Peyer's patch (tissue), 4 donors: ENCODE measurements around the gene RASSF4. TPM values are rescaled to one million over a fixed set of nuclear protein-coding genes. Genes with fewer than 3 reads are reported as not detected.

ENCODE experiments used
- DNase-seq, 3 donors: peaks; one replicate each; pipeline ENCODE4 v3.0.0-alpha.2; 2017 to 2019
- H3K27ac ChIP-seq, 4 donors: fragments of 200-600 bp; sonication (generic); one replicate each; pipeline ENCODE4 v1.5.1; 2016 to 2019
- H3K27me3 ChIP-seq, 2 donors: fragments of 200-600 bp; sonication (generic); one replicate each; pipeline ENCODE4 v1.5.1; 2019
- H3K36me3 ChIP-seq, 3 donors: fragments of 200-600 bp; sonication (generic); one replicate each; pipeline ENCODE4 v1.5.1; 2016 to 2019
- H3K4me1 ChIP-seq, 4 donors: fragments of 200-600 bp; sonication (generic); one replicate each; pipeline ENCODE4 v1.5.1; 2016 to 2019
- H3K4me3 ChIP-seq, 4 donors: fragments of 200-600 bp; sonication (generic); 1 replicate in 3 of 4; 2 replicates in 1 of 4; pipeline ENCODE4 v1.5.1; 2016 to 2019; ENCODE audit warnings: mild to moderate bottlenecking in 1 of 4
- H3K9me3 ChIP-seq, 4 donors: fragments of 200-600 bp; sonication (generic); one replicate each; pipeline ENCODE4 v1.5.1; 2016 to 2019; ENCODE audit warnings: mild to moderate bottlenecking in 1 of 4
- POLR2A ChIP-seq, 2 donors: fragments of 450-650 bp; IDR thresholded peaks; one replicate each; pipeline ENCODE4 v1.5.1; 2017; ENCODE audit warnings: antibody characterized with exemption in 2 of 2, mild to moderate bottlenecking in 2 of 2, moderate library complexity in 2 of 2
- total RNA-seq, 4 donors: library from RNA; depleted of rRNA; stranded (reverse); fragments of >200 nt; gene quantifications; one replicate each; pipeline ENCODE4 v1.1.0, GENCODE V29; 2016
- TF ChIP-seq, protein P1 (sequence below), 6 experiments: fragments of 450-650 bp in 4 of 6; fragments of 200-600 bp in 2 of 6; sonication (generic) in 1 of 6; IDR thresholded peaks; one replicate each; pipeline ENCODE4 v1.5.1; 2017 to 2019; ENCODE audit warnings: antibody characterized with exemption in 6 of 6, mild to moderate bottlenecking in 3 of 6, moderate library complexity in 1 of 6

The RASSF4 gene
- total RNA-seq, 4 donors from 2014 or later, result 62.7 to 99.6 (median 68.2) TPM

DNA sequence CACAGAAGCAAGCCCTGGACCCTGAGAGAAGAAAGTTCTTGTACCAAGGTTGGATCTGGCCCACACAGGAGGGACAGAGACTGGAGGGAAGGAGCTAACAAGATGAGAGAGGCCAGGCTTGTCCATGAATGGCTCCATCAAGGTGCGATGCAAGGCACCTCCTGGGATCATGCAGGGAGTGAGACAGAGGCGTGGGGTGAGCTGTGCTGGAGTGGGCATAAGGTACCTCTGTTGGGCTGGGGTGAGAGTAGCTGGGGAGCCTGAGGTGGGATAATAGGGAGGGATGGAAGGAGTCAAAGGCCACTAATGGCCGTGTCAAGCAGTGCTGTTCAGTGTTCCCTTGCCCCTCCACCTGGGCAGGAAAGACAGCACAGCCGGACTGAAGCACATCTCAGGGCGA, 38.5 kb upstream of the RASSF4 start:
- H3K9me3 ChIP-seq, result no peaks in the 10 kb centered on the region
- H3K4me3 ChIP-seq, result no peak overlapping the region
- no peak for TF ChIP-seq POLR2A (IDR thresholded peaks at IDR 0.05)
- TF ChIP-seq, protein P1, sequence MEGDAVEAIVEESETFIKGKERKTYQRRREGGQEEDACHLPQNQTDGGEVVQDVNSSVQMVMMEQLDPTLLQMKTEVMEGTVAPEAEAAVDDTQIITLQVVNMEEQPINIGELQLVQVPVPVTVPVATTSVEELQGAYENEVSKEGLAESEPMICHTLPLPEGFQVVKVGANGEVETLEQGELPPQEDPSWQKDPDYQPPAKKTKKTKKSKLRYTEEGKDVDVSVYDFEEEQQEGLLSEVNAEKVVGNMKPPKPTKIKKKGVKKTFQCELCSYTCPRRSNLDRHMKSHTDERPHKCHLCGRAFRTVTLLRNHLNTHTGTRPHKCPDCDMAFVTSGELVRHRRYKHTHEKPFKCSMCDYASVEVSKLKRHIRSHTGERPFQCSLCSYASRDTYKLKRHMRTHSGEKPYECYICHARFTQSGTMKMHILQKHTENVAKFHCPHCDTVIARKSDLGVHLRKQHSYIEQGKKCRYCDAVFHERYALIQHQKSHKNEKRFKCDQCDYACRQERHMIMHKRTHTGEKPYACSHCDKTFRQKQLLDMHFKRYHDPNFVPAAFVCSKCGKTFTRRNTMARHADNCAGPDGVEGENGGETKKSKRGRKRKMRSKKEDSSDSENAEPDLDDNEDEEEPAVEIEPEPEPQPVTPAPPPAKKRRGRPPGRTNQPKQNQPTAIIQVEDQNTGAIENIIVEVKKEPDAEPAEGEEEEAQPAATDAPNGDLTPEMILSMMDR (IDR thresholded peaks at IDR 0.05), result no peak
- no peak overlapping the region for H3K27ac ChIP-seq
- no peaks in the 10 kb centered on the region for H3K4me1 ChIP-seq
- no peak for DNase-seq
- H3K36me3 ChIP-seq, result no peaks in the 10 kb centered on the region
- H3K27me3 ChIP-seq, result no peaks in the 10 kb centered on the region

DNA sequence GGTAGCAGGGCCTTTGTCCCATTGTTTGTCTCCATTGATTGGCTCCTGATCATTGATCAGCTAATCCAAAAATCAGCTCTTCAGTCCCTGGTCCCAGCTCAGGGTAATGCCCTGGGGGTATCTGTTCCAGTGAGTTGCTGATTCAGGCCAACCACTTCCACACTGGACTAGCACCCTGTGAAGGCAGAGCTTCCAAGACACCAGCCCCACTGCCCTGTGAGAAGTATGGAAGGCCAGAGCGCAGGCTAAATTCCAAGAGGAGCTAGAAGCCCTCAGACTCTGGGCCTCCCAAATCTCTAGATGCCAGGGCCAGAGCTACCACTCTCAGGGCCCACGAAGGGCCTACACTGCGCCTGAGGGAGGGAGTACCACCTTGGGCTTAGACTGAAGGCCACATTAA, 38.1 kb upstream of the RASSF4 start:
- Histone ChIP-seq H3K9me3 (no peaks in the 10 kb centered on the region), H3K4me1 (no peaks in the 10 kb centered on the region), H3K27me3 (no peaks in the 10 kb centered on the region), H3K4me3 (no peak overlapping the region), H3K36me3 (no peaks in the 10 kb centered on the region), H3K27ac (no peak overlapping the region)
- DNase-seq, result no peak
- no peak for TF ChIP-seq POLR2A (IDR thresholded peaks at IDR 0.05)
- TF ChIP-seq, protein P1 (IDR thresholded peaks at IDR 0.05), result no peak

DNA sequence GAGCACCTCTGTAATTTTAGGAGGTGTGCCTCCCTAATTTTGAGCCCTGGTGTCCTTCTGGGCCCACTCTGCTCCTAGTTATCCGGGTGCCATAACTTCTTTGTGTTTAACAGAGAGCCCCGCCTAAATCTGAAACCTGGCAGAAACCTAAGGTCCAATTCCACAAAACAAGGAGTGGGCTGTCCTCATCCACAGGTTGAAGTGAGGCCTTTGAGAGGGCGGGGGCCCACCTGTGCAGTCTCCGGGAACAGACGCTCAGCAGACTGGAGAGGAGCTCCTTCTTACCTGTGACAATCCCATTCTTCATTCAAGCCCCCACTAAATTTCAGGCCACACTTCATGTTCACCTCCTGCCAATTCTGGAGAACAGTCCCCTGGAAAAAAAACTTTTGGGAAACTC, 37.6 kb upstream of the RASSF4 start:
- no peak overlapping the region for H3K27ac ChIP-seq
- no peaks in the 10 kb centered on the region for H3K9me3 ChIP-seq
- H3K4me3 ChIP-seq, result no peak overlapping the region
- H3K27me3 ChIP-seq, result no peaks in the 10 kb centered on the region
- no peaks in the 10 kb centered on the region for H3K4me1 ChIP-seq
- TF ChIP-seq, protein P1 (IDR thresholded peaks at IDR 0.05), result no peak
- no peak for TF ChIP-seq POLR2A (IDR thresholded peaks at IDR 0.05)
- no peaks in the 10 kb centered on the region for H3K36me3 ChIP-seq
- no peak for DNase-seq

DNA sequence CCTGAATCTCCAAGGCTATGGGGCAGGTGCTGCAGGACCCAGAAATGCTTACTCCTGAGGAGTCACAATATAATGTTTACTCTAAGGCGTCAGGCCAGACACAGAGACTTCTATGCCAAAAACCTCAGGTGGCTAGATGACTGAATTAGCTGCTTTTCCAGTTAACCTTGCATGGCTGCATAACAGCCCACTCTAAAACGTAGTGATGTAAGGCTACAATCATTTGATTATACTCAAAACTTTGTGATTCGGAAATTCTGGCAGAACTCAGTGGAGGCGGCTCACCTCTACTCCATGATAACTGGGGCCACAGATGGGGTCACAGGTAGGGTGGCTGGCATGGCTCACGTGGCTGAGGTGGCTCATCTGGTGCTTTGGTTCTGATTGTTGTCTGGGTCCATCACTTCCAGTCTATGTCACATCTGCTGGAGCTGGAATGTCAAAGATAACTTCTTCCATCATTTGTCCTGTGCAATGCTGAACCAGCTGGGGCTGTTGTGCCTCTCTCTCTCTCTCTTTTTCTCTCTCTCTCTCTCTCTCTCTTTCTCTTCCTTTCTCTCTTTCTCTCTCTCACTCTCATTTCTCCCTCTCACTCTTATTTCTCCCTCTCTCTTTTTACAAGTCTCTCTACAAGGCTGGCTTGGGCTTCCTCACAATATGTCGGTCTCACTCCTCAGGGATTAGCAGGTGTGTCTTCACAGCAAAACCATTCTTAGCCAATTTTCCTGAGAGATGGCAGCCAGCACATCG, 36.6 kb upstream of the RASSF4 start:
- Histone ChIP-seq H3K4me3 (no peak overlapping the region), H3K4me1 (no peaks in the 10 kb centered on the region), H3K36me3 (no peaks in the 10 kb centered on the region), H3K9me3 (no peaks in the 10 kb centered on the region), H3K27ac (no peak overlapping the region), H3K27me3 (no peaks in the 10 kb centered on the region)
- TF ChIP-seq POLR2A (IDR thresholded peaks at IDR 0.05), result no peak
- TF ChIP-seq, protein P1 (IDR thresholded peaks at IDR 0.05), result no peak
- DNase-seq, result no peak

DNA sequence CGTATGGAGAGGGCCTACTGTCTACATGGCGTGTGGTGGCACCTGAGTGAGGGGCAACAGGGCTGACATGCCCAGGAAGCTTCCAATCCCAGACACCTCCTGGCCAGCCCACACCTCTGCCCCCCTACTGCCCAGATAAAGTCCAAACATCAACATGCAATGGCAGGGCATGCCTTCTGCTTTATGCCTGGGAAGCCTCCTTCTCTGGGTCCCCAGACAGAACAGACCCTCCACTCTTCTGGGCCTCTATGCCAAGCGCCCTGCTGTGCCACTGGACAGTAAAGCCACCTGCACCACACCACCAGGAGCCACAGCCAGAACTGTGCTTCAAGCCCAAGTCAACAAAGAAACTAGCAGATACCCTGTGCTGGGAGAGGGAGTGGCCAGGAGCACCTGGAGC, 36.0 kb upstream of the RASSF4 start:
- H3K4me1 ChIP-seq, result no peaks in the 10 kb centered on the region
- no peak overlapping the region for H3K4me3 ChIP-seq
- no peak for TF ChIP-seq POLR2A (IDR thresholded peaks at IDR 0.05)
- TF ChIP-seq, protein P1 (IDR thresholded peaks at IDR 0.05), result no peak
- no peaks in the 10 kb centered on the region for H3K27me3 ChIP-seq
- H3K36me3 ChIP-seq, result no peaks in the 10 kb centered on the region
- DNase-seq, result no peak
- H3K27ac ChIP-seq, result no peak overlapping the region
- H3K9me3 ChIP-seq, result no peaks in the 10 kb centered on the region
